ENCODE results near the gene KIF6.

The KIF6 gene

GRCh38 chr6:39698789-39699188 is 26.4 kb downstream of the KIF6 start:
- ChIA-PET POLR2A (no interaction called here), CTCF (no interaction called here)
- no peak for DNase-seq (ENCODE audit: extremely low spot score)

GRCh38 chr6:39696986-39697788 is 28.0 kb downstream of the KIF6 start:
- ChIA-PET POLR2A (no interaction called here), CTCF (no interaction called here)
- TF ChIP-seq HDGF (IDR thresholded peaks at IDR 0.05; ENCODE audit: borderline replicate concordance) (no peak), L3MBTL2 (conservative IDR thresholded peaks at IDR 0.05) (no peak), SUZ12 (IDR thresholded peaks at IDR 0.05) (no peak), CTBP1 (IDR thresholded peaks at IDR 0.05; ENCODE audit: borderline replicate concordance) (no peak), LEF1 (IDR thresholded peaks at IDR 0.05; ENCODE audit: borderline replicate concordance) (no peak), ELF4 (IDR thresholded peaks at IDR 0.05) (no peak), NFRKB (IDR thresholded peaks at IDR 0.05) (no peak), TARDBP (IDR thresholded peaks at IDR 0.05) (no peak), BHLHE40 (IDR thresholded peaks at IDR 0.05; ENCODE audit: borderline replicate concordance) (no peak), SP1 (IDR thresholded peaks at IDR 0.05) (no peak), FOXK2 (IDR thresholded peaks at IDR 0.05) (no peak), PKNOX1 (IDR thresholded peaks at IDR 0.05) (no peak), ZNF384 (IDR thresholded peaks at IDR 0.05) (no peak), FOXA1 (IDR thresholded peaks at IDR 0.05) (no peak), ARNT (IDR thresholded peaks at IDR 0.05) (no peak), FOXM1 (IDR thresholded peaks at IDR 0.05; ENCODE audit: borderline replicate concordance) (no peak)
- DNase-seq (ENCODE audit: extremely low spot score): no peak

More at GRCh38 chr6:39698789-39699188, 26.4 kb downstream of the KIF6 start:
- TF ChIP-seq TARDBP (IDR thresholded peaks at IDR 0.05) (no peak), CTBP1 (IDR thresholded peaks at IDR 0.05; ENCODE audit: borderline replicate concordance) (no peak), FOXM1 (IDR thresholded peaks at IDR 0.05; ENCODE audit: borderline replicate concordance) (no peak), SP1 (IDR thresholded peaks at IDR 0.05) (no peak), SUZ12 (IDR thresholded peaks at IDR 0.05) (no peak), NFRKB (IDR thresholded peaks at IDR 0.05) (no peak), ZNF384 (IDR thresholded peaks at IDR 0.05) (no peak), HDGF (IDR thresholded peaks at IDR 0.05; ENCODE audit: borderline replicate concordance) (no peak), FOXK2 (IDR thresholded peaks at IDR 0.05) (no peak), ELF4 (IDR thresholded peaks at IDR 0.05) (no peak)

- ChIA-PET POLR2A (no interaction called here), CTCF (no interaction called here)
- DNase-seq (ENCODE audit: extremely low spot score): no peak
- no peak for TF ChIP-seq ARNT (IDR thresholded peaks at IDR 0.05)
- TF ChIP-seq CTBP1 (IDR thresholded peaks at IDR 0.05; ENCODE audit: borderline replicate concordance): no peak
- no peak for TF ChIP-seq PKNOX1 (IDR thresholded peaks at IDR 0.05)
- TF ChIP-seq LEF1 (IDR thresholded peaks at IDR 0.05; ENCODE audit: borderline replicate concordance): no peak
- no peak for TF ChIP-seq FOXA1 (IDR thresholded peaks at IDR 0.05)
- no peak for TF ChIP-seq FOXM1 (IDR thresholded peaks at IDR 0.05; ENCODE audit: borderline replicate concordance)
- TF ChIP-seq NFRKB (IDR thresholded peaks at IDR 0.05): no peak
- TF ChIP-seq TARDBP (IDR thresholded peaks at IDR 0.05): no peak
- TF ChIP-seq ELF4 (IDR thresholded peaks at IDR 0.05): no peak
- no peak for TF ChIP-seq FOXK2 (IDR thresholded peaks at IDR 0.05)
- TF ChIP-seq BHLHE40 (IDR thresholded peaks at IDR 0.05; ENCODE audit: borderline replicate concordance): no peak
Measured at GRCh38 chr6:39695447-39695846, 29.8 kb downstream of the KIF6 start.

GRCh38 chr6:39693206-39693605 is 32.0 kb downstream of the KIF6 start:
- ChIA-PET CTCF (no interaction called here), POLR2A (no interaction called here)
- TF ChIP-seq PKNOX1 (IDR thresholded peaks at IDR 0.05) (no peak), TARDBP (IDR thresholded peaks at IDR 0.05) (no peak), LEF1 (IDR thresholded peaks at IDR 0.05; ENCODE audit: borderline replicate concordance) (no peak), ELF4 (IDR thresholded peaks at IDR 0.05) (no peak), CTBP1 (IDR thresholded peaks at IDR 0.05; ENCODE audit: borderline replicate concordance) (no peak), BHLHE40 (IDR thresholded peaks at IDR 0.05; ENCODE audit: borderline replicate concordance) (no peak), SUZ12 (IDR thresholded peaks at IDR 0.05) (no peak), ZNF384 (IDR thresholded peaks at IDR 0.05) (no peak), NFRKB (IDR thresholded peaks at IDR 0.05) (no peak), SP1 (IDR thresholded peaks at IDR 0.05) (no peak), L3MBTL2 (conservative IDR thresholded peaks at IDR 0.05) (no peak), FOXA1 (IDR thresholded peaks at IDR 0.05) (no peak)
- DNase-seq (ENCODE audit: extremely low spot score): no peak

GRCh38 chr6:39688494-39688893 is 36.7 kb downstream of the KIF6 start:
- no peak for TF ChIP-seq LEF1 (IDR thresholded peaks at IDR 0.05; ENCODE audit: borderline replicate concordance)
- TF ChIP-seq SUZ12 (IDR thresholded peaks at IDR 0.05): no peak
- no peak for TF ChIP-seq TARDBP (IDR thresholded peaks at IDR 0.05)
- no peak for TF ChIP-seq FOXK2 (IDR thresholded peaks at IDR 0.05)
- no peak for TF ChIP-seq L3MBTL2 (conservative IDR thresholded peaks at IDR 0.05)
- TF ChIP-seq FOXA1 (IDR thresholded peaks at IDR 0.05): no peak
- no peak for TF ChIP-seq NFRKB (IDR thresholded peaks at IDR 0.05)
- TF ChIP-seq ZNF384 (IDR thresholded peaks at IDR 0.05): no peak
- no peak for TF ChIP-seq ARNT (IDR thresholded peaks at IDR 0.05)
- no peak for TF ChIP-seq HDGF (IDR thresholded peaks at IDR 0.05; ENCODE audit: borderline replicate concordance)
- TF ChIP-seq CTBP1 (IDR thresholded peaks at IDR 0.05; ENCODE audit: borderline replicate concordance): no peak
- no peak for TF ChIP-seq BHLHE40 (IDR thresholded peaks at IDR 0.05; ENCODE audit: borderline replicate concordance)
- no peak for TF ChIP-seq PKNOX1 (IDR thresholded peaks at IDR 0.05)
- no peak for TF ChIP-seq SP1 (IDR thresholded peaks at IDR 0.05)
- TF ChIP-seq ELF4 (IDR thresholded peaks at IDR 0.05): no peak
- no peak for TF ChIP-seq FOXM1 (IDR thresholded peaks at IDR 0.05; ENCODE audit: borderline replicate concordance)
- POLR2A ChIA-PET: no interaction called here
- CTCF ChIA-PET: no interaction called here
- DNase-seq (ENCODE audit: extremely low spot score): no peak
